Glutamatergic neuron (in vitro differentiated cells): ENCODE measurements around the gene SIGLEC1. TPM values are rescaled to one million over a fixed set of nuclear protein-coding genes. Genes with fewer than 3 reads are reported as not detected.

Experiments used
- DNase-seq: peaks from one replicate; pipeline ENCODE4 v3.0.0; 2022
- H3K27ac Mint-ChIP-seq: one replicate; pipeline ENCODE4 v1.8.0; 2020; ENCODE audit warnings: mild to moderate bottlenecking, mixed read lengths, inconsistent platforms; ENCODE audit not compliant: unreplicated experiment
- H3K27me3 Mint-ChIP-seq: one replicate; pipeline ENCODE4 v1.8.0; 2020; ENCODE audit warnings: mild to moderate bottlenecking, moderate library complexity, mixed read lengths, inconsistent platforms; ENCODE audit not compliant: unreplicated experiment
- H3K36me3 Mint-ChIP-seq: one replicate; pipeline ENCODE4 v1.8.0; 2020; ENCODE audit warnings: mild to moderate bottlenecking, mixed read lengths, inconsistent platforms; ENCODE audit not compliant: unreplicated experiment
- H3K4me1 Mint-ChIP-seq: one replicate; pipeline ENCODE4 v1.8.0; 2020; ENCODE audit warnings: mild to moderate bottlenecking, low read depth, mixed read lengths, inconsistent platforms; ENCODE audit not compliant: unreplicated experiment
- H3K4me3 Mint-ChIP-seq: one replicate; pipeline ENCODE4 v1.8.0; 2020; ENCODE audit warnings: mild to moderate bottlenecking, mixed read lengths, inconsistent platforms; ENCODE audit not compliant: unreplicated experiment
- H3K9me3 Mint-ChIP-seq: one replicate; pipeline ENCODE4 v1.8.0; 2020; ENCODE audit warnings: mild to moderate bottlenecking, moderate library complexity, mixed read lengths, inconsistent platforms; ENCODE audit not compliant: unreplicated experiment
- total RNA-seq: library from RNA; stranded (reverse); fragmentation: NEBNext Ultra II Directional; extraction: Animal tissue kit (Norgen Biotek cat#: 25700); gene quantifications from one replicate; pipeline ENCODE4 v1.2.1, GENCODE V29; 2021; ENCODE audit not compliant: unreplicated experiment
- TF ChIP-seq, protein P1 (sequence below): fragments of 200-600 bp; sonication (generic); IDR thresholded peaks from one replicate; pipeline ENCODE4 v1.5.0; 2021; ENCODE audit not compliant: partially characterized antibody, unreplicated experiment

The SIGLEC1 gene
- total RNA-seq, 1 donor from 2014 or later, result not detected

DNA sequence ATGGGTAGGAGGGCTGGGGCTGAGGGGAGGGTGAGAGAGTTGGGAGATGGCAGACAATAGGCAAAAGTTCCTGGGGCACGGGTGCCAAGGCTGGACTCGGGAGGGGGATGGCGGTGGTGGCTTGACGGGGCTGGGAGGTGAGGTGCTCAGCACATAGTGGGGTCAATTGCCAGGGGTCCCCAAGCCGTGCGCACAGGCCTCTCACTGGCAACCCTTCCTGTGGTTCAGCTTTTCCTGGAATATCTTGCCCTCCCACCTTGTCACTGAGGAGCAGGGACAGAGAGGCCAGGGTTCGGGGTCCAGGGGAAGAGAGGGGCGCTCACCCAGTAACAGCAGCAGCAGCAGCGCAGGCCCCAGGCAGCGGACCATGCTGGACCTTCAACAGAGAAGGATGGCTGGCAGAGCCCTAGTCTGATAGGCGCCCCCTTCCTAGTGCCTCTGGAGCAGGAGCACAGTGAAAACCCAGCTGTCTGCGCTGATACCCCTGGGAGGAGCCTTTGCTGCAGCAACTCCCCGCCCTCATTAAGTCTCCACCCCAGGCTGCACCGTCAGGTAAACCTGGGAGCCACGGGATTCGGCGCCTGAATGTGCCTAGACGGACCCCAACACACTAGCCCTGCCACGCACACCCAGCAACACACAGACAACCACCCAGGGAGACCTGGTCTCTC is 49.2 kb downstream of the SIGLEC1 start, which contains the start of gene GFRA4:
TSS of gene GFRA4 (minus strand) at position 369 of the 671 bp plus-strand sequence. CDS start at position 369, 0 bp downstream.
- Mint-ChIP-seq H3K4me3 (no peak within 1 kb of the TSS), H3K4me1 (peaks cover 8% of the 10 kb centered on the region), H3K27me3 (peaks cover 20% of the 10 kb centered on the region), H3K36me3 (no peaks in the 10 kb centered on the region), H3K27ac (no peak within 1 kb of the TSS), H3K9me3 (peaks cover 6% of the 10 kb centered on the region)
- TF ChIP-seq, protein P1, sequence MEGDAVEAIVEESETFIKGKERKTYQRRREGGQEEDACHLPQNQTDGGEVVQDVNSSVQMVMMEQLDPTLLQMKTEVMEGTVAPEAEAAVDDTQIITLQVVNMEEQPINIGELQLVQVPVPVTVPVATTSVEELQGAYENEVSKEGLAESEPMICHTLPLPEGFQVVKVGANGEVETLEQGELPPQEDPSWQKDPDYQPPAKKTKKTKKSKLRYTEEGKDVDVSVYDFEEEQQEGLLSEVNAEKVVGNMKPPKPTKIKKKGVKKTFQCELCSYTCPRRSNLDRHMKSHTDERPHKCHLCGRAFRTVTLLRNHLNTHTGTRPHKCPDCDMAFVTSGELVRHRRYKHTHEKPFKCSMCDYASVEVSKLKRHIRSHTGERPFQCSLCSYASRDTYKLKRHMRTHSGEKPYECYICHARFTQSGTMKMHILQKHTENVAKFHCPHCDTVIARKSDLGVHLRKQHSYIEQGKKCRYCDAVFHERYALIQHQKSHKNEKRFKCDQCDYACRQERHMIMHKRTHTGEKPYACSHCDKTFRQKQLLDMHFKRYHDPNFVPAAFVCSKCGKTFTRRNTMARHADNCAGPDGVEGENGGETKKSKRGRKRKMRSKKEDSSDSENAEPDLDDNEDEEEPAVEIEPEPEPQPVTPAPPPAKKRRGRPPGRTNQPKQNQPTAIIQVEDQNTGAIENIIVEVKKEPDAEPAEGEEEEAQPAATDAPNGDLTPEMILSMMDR, result no peak
- no peak for DNase-seq

Other genes with a start within 250 kb of the SIGLEC1 start
- 31.1 TPM for gene ATRN, start 241.6 kb downstream of the SIGLEC1 start, total RNA-seq
- not detected for gene GFRA4, start 49.2 kb downstream of the SIGLEC1 start, total RNA-seq
- gene ADAM33, start 30.6 kb downstream of the SIGLEC1 start, total RNA-seq, result 0.27 TPM
- 0.44 TPM for gene HSPA12B, start 20.1 kb upstream of the SIGLEC1 start, total RNA-seq
- gene ADISSP, start 55.2 kb upstream of the SIGLEC1 start, total RNA-seq, result 54.6 TPM
- gene SPEF1, start 68.8 kb upstream of the SIGLEC1 start, total RNA-seq, result 0.22 TPM
- 47.1 TPM for gene CENPB, start 74.1 kb upstream of the SIGLEC1 start, total RNA-seq
- gene CDC25B, start 83.7 kb upstream of the SIGLEC1 start, total RNA-seq, result 27.6 TPM
- gene AP5S1, start 107.9 kb upstream of the SIGLEC1 start, total RNA-seq, result 8.1 TPM
- gene MAVS, start 134.2 kb upstream of the SIGLEC1 start, total RNA-seq, result 25.8 TPM
- 60.3 TPM for gene PANK2, start 176.8 kb upstream of the SIGLEC1 start, total RNA-seq